ENCODE data around the gene C1QTNF9B. TPM values are rescaled to one million over a fixed set of nuclear protein-coding genes. Genes with fewer than 3 reads are reported as not detected.
"Not testable (repeated sequence)": the region's sequence is repeated elsewhere in the genome, so short reads cannot be mapped to it uniquely, and the experiment has no call there.

The C1QTNF9B gene
- total RNA-seq, 2 experiments from 2014 or later, result not detected

DNA sequence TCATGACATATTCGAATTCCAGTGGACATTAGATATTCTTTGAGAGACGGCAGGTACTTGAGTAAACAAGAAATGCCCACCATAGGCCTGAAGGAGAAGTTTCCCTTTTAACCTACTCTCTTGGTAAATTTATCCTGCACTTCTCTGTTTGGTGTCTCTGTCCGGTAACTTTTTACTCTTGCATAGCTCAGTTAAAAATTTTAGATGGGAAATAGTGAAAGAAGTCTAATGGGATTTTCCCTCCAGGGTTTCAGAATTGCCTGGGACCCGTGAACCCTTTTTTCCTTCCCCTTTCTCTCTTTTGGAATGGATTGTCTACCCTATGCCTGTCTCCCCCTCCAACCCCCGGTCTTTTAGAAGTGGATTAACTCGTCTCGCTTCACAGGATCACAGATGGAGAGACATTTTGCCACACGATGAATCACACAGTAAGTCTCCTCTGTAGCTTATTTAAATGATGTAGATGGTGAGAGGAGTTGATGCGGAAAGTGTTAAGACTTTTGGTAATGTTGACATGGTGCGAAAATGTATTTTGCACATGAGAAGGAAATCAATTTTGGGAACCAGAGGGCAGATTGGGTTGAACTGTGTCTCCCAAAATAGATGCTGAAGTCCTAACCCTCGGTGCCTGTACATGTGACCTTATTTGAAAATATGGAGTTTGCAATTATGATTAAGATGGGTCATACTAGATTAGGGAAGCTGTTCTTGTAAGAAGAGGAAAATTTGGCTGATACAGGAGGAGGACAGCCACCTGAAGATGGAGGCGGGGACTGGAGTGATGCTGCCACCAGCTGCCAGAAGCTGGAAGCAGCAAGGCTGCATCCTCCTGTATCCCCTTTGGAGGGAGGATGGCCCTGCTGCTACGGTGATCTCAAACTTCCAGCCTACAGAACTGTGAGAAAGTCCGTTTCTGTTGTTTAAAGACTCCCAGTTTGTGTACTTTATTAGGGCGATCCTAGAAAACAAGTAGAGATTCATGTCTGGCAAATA is 7.4 kb downstream of the C1QTNF9B start:
- ChIA-PET POLR2A (interaction anchor here (0.5 to 0.9 kb wide), 2 partner anchors 86 to 542 kb away, joined by 3 read pairs; no protein-coding TSS in a partner anchor), CTCF (ENCODE audit: unreplicated experiment) (interaction anchor here (1.1 kb wide), 1 partner anchor 331 kb away, joined by 3 read pairs; no protein-coding TSS in a partner anchor)
- Histone ChIP-seq H3K4me2 (ENCODE audit: low read length) (peak overlapping the region; percentile 65), H3K27ac (ENCODE audit: low read depth, low read length, poor library complexity, severe bottlenecking) (no peak overlapping the region), H3K36me3 (ENCODE audit: insufficient read depth, low read length) (peaks cover 3% of the 10 kb centered on the region; the same call in 1 of the 2 replicates), H3K4me1 (ENCODE audit: insufficient read depth, low read length, poor library complexity, severe bottlenecking) (peaks cover 14% of the 10 kb centered on the region), H3K9me2 (ENCODE audit: insufficient read depth, low read length) (no peaks in the 10 kb centered on the region), H3K9me3 (ENCODE audit: low read length) (no peaks in the 10 kb centered on the region), H2AFZ (ENCODE audit: low read length) (peak overlapping the region; percentile 97), H3K4me3 (ENCODE audit: low read depth, low read length, poor library complexity, severe bottlenecking) (peak overlapping the region; percentile 92), H3K79me2 (ENCODE audit: insufficient read depth, low read depth, low read length) (peaks cover 11% of the 10 kb centered on the region), H4K20me1 (ENCODE audit: insufficient read depth, low read length) (no peaks in the 10 kb centered on the region)
- intact Hi-C loops (cut with micrococcal nuclease; ENCODE audit: unreplicated experiment), result loop anchor here (2.0 to 10.0 kb wide), 3 partner anchors 79 to 515 kb away; no protein-coding TSS in a partner anchor
- peak; percentile 25 for DNase-seq (ENCODE audit: low spot score)
- no peak for TF ChIP-seq EZH2phosphoT487 (IDR thresholded peaks at IDR 0.05; ENCODE audit: borderline replicate concordance, low read depth, low read length)
- TF ChIP-seq CTCF (conservative IDR thresholded peaks at IDR 0.05; ENCODE audit: low read length), result peak; percentile 68
- BruUV-seq (replicated peaks), result TSS peak; percentile 57

GRCh38 chr13:23888658-23889614 is 8.4 kb downstream of the C1QTNF9B start, which contains the start of gene MIPEP:
Gene MIPEP (minus strand): TSS chr13:23889400. CDS start chr13:23889320, 80 bp downstream.
- Histone ChIP-seq H3K4me2 (ENCODE audit: low read length) (peak within 1 kb of the TSS; percentile 77), H3K9me2 (ENCODE audit: insufficient read depth, low read length) (no peaks in the 10 kb centered on the region), H3K9me3 (ENCODE audit: low read length) (no peaks in the 10 kb centered on the region), H3K4me3 (ENCODE audit: low read depth, low read length, poor library complexity, severe bottlenecking) (peak within 1 kb of the TSS; percentile 92), H3K79me2 (ENCODE audit: insufficient read depth, low read depth, low read length) (peaks cover 11% of the 10 kb centered on the region), H3K27ac (ENCODE audit: low read depth, low read length, poor library complexity, severe bottlenecking) (peak within 1 kb of the TSS; percentile 38), H2AFZ (ENCODE audit: low read length) (peak within 1 kb of the TSS; percentile 97), H3K4me1 (ENCODE audit: insufficient read depth, low read length, poor library complexity, severe bottlenecking) (peaks cover 14% of the 10 kb centered on the region), H4K20me1 (ENCODE audit: insufficient read depth, low read length) (no peaks in the 10 kb centered on the region), H3K36me3 (ENCODE audit: insufficient read depth, low read length) (peaks cover 8% of the 10 kb centered on the region)
- POLR2A ChIA-PET, result interaction anchor here (0.5 to 1.1 kb wide), 3 partner anchors 12 to 93 kb away, joined by 3 read pairs; no protein-coding TSS in a partner anchor
- TF ChIP-seq CTCF (conservative IDR thresholded peaks at IDR 0.05; ENCODE audit: low read length), result peak; percentile 80
- no peak for TF ChIP-seq EZH2phosphoT487 (IDR thresholded peaks at IDR 0.05; ENCODE audit: borderline replicate concordance, low read depth, low read length)
- DNase-seq (ENCODE audit: low spot score), result peak; percentile 95
- BruUV-seq (replicated peaks), result no TSS peak
- CTCF ChIA-PET (ENCODE audit: unreplicated experiment), result interaction anchor here (1.1 kb wide), 1 partner anchor 332 kb away, joined by 3 read pairs; no protein-coding TSS in a partner anchor
- intact Hi-C loops (cut with micrococcal nuclease; ENCODE audit: unreplicated experiment), result loop anchor here (2.0 to 10.0 kb wide), 3 partner anchors 78 to 514 kb away; no protein-coding TSS in a partner anchor

- BruUV-seq (replicated peaks); H3K9me2 ChIP-seq (ENCODE audit: insufficient read depth, low read length); H3K4me1 ChIP-seq (ENCODE audit: insufficient read depth, low read length, poor library complexity, severe bottlenecking); DNase-seq (ENCODE audit: low spot score); H3K4me2 ChIP-seq (ENCODE audit: low read length); POLR2A ChIA-PET; H4K20me1 ChIP-seq (ENCODE audit: insufficient read depth, low read length); CTCF ChIA-PET (ENCODE audit: unreplicated experiment); H3K4me3 ChIP-seq (ENCODE audit: low read depth, low read length, poor library complexity, severe bottlenecking); H3K9me3 ChIP-seq (ENCODE audit: low read length); H3K27ac ChIP-seq (ENCODE audit: low read depth, low read length, poor library complexity, severe bottlenecking); H2AFZ ChIP-seq (ENCODE audit: low read length): not testable (repeated sequence)
- intact Hi-C loops (cut with micrococcal nuclease; ENCODE audit: unreplicated experiment), result loop anchor here (10.0 kb wide), 2 partner anchors 330 to 510 kb away; no protein-coding TSS in a partner anchor
- Histone ChIP-seq H3K36me3 (ENCODE audit: insufficient read depth, low read length) (peaks cover 26% of the 10 kb centered on the region), H3K79me2 (ENCODE audit: insufficient read depth, low read depth, low read length) (peaks cover 11% of the 10 kb centered on the region)
These were observed 12.9 kb downstream of the C1QTNF9B start for GRCh38 chr13:23884361-23884760.

Measured in OCI-LY7 (cell line).